SK-N-SH (cell line): ENCODE data around the gene MICAL2. TPM values are rescaled to one million over a fixed set of nuclear protein-coding genes. Genes with fewer than 3 reads are reported as not detected.

Source experiments
- CTCF ChIA-PET: fragments of 300-600, 350-600 bp; formaldehyde crosslinking; extraction: SDS; loops from one replicate; lab custom pipeline; 2021; lab: Yijun Ruan, JAX
- POLR2A ChIA-PET: fragments of 350-600 bp; sonication (Branson Sonifier 250); formaldehyde crosslinking; extraction: SDS; loops from one replicate; lab custom pipeline; 2020; ENCODE audit warnings: antibody characterized with exemption, inconsistent platforms; lab: Yijun Ruan, JAX
- DNase-seq: peaks from one replicate; pipeline ENCODE4 v3.0.0; 2012
- H2AFZ ChIP-seq: fragments of 200-600 bp; sonication (generic); 2 replicates; pipeline ENCODE4 v1.8.1; 2016; ENCODE audit warnings: antibody characterized with exemption, mild to moderate bottlenecking, low read depth
- H3F3A ChIP-seq: fragments of 200-600 bp; sonication (generic); replicated peaks from 2 replicates; pipeline ENCODE3; 2016; ENCODE audit warnings: antibody characterized with exemption, mild to moderate bottlenecking; ENCODE audit not compliant: insufficient read depth
- H3K27ac ChIP-seq, 2 experiments: fragments of 200-500 bp in 1 of 2; fragments of 200-600 bp in 1 of 2; sonication (Bioruptor generic) in 1 of 2; sonication (generic), shearing (Covaris generic) in 1 of 2; 2 replicates each; pipeline versions ENCODE4 v1.5.1 to v1.6.1; 2014 to 2016; ENCODE audit warnings: low read depth in 2 of 2, inconsistent platforms in 1 of 2, low read length in 1 of 2, mild to moderate bottlenecking in 1 of 2, mixed read lengths in 1 of 2
- H3K27me3 ChIP-seq: fragments of 200-600 bp; sonication (generic), shearing (Covaris generic); 2 replicates; pipeline ENCODE4 v1.6.1; 2016; ENCODE audit warnings: mixed run types; ENCODE audit not compliant: insufficient read depth
- H3K36me3 ChIP-seq, 2 experiments: fragments of 200-500 bp in 1 of 2; fragments of 200-600 bp in 1 of 2; sonication (Bioruptor generic) in 1 of 2; sonication (generic) in 1 of 2; replicated peaks in 1 of 2; 2 replicates each; pipeline versions ENCODE3 to v1.5.1; 2014 to 2016; ENCODE audit warnings: low read length in 1 of 2, mild to moderate bottlenecking in 1 of 2; ENCODE audit not compliant: insufficient read depth in 2 of 2, control insufficient read depth in 1 of 2
- H3K4me1 ChIP-seq, 2 experiments: fragments of 200-500 bp in 1 of 2; fragments of 200-600 bp in 1 of 2; sonication (Bioruptor generic) in 1 of 2; sonication (generic), shearing (Covaris generic) in 1 of 2; 2 replicates each; pipeline versions ENCODE4 v1.5.1 to v1.6.1; 2014 to 2016; ENCODE audit warnings: low read depth in 1 of 2, low read length in 1 of 2, mixed run types in 1 of 2; ENCODE audit not compliant: insufficient read depth in 2 of 2, control insufficient read depth in 1 of 2
- H3K4me2 ChIP-seq: fragments of 200-600 bp; sonication (generic), shearing (Covaris generic); 2 replicates; pipeline ENCODE4 v1.6.1; 2017; ENCODE audit warnings: mixed run types
- H3K4me3 ChIP-seq, 2 experiments: fragments of 200-500 bp in 1 of 2; fragments of 200-600 bp in 1 of 2; sonication (Bioruptor generic) in 1 of 2; sonication (generic), shearing (Covaris generic) in 1 of 2; 2 replicates each; pipeline versions ENCODE4 v1.5.1 to v1.8.1; 2014 to 2016; ENCODE audit warnings: low read depth in 2 of 2, inconsistent platforms in 1 of 2, low read length in 1 of 2, mild to moderate bottlenecking in 1 of 2, mixed read lengths in 1 of 2, moderate library complexity in 1 of 2
- H3K79me2 ChIP-seq: fragments of 200-600 bp; sonication (generic); 2 replicates; pipeline ENCODE4 v1.8.1; 2017; ENCODE audit warnings: mild to moderate bottlenecking; ENCODE audit not compliant: insufficient read depth
- H3K9ac ChIP-seq: fragments of 200-600 bp; sonication (generic); 2 replicates; pipeline ENCODE4 v1.6.1; 2017; ENCODE audit warnings: mixed run types
- H3K9me2 ChIP-seq: fragments of 200-600 bp; sonication (generic); 2 replicates; pipeline ENCODE4 v1.6.1; 2017; ENCODE audit warnings: mixed run types
- H3K9me3 ChIP-seq: fragments of 200-600 bp; sonication (generic); 2 replicates; pipeline ENCODE4 v1.6.1; 2017; ENCODE audit warnings: mixed run types, mild to moderate bottlenecking, moderate library complexity
- H4K20me1 ChIP-seq: fragments of 200-600 bp; sonication (generic); 2 replicates; pipeline ENCODE4 v1.6.1; 2017; ENCODE audit warnings: mild to moderate bottlenecking, mixed run types; ENCODE audit not compliant: insufficient read depth
- EZH2phosphoT487 ChIP-seq: fragments of 200-600 bp; sonication (generic); IDR thresholded peaks from 2 replicates; pipeline ENCODE4 v1.6.1; 2017; ENCODE audit warnings: low read depth, mixed run types, mild to moderate bottlenecking, antibody characterized with exemption, moderate library complexity, borderline replicate concordance
- FOSL2 ChIP-seq: IDR thresholded peaks from 2 replicates; pipeline ENCODE4 v1.4.0; 2012; ENCODE audit warnings: low read depth, mild to moderate bottlenecking, moderate library complexity, borderline replicate concordance
- FOXJ3 ChIP-seq: sonication (generic); formaldehyde crosslinking; IDR thresholded peaks from 2 replicates; pipeline ENCODE4 v1.5.1; 2020; ENCODE audit warnings: mild to moderate bottlenecking, missing genetic modification reagents
- GATA2 ChIP-seq: sonication (generic); formaldehyde crosslinking; IDR thresholded peaks from 2 replicates; pipeline ENCODE4 v1.5.0; 2020; ENCODE audit warnings: mild to moderate bottlenecking, missing genetic modification reagents
- JUND ChIP-seq: IDR thresholded peaks from 2 replicates; pipeline ENCODE4 v1.4.0; 2012
- MEF2A ChIP-seq: IDR thresholded peaks from 2 replicates; pipeline ENCODE4 v1.4.0; 2012; ENCODE audit warnings: low read depth, borderline replicate concordance
- MXI1 ChIP-seq: IDR thresholded peaks from 2 replicates; pipeline ENCODE4 v1.6.1; 2012; ENCODE audit warnings: mild to moderate bottlenecking, low read depth, low read length, improper control_type of control experiment
- NFIC ChIP-seq: IDR thresholded peaks from 2 replicates; pipeline ENCODE4 v1.4.0; 2012; ENCODE audit warnings: borderline replicate concordance
- NRF1 ChIP-seq: IDR thresholded peaks from 2 replicates; pipeline ENCODE4 v1.6.1; 2012; ENCODE audit warnings: low read depth, mild to moderate bottlenecking, low read length
- POLR2AphosphoS5 ChIP-seq: IDR thresholded peaks from 2 replicates; pipeline ENCODE4 v1.6.1; 2012; ENCODE audit warnings: low read depth, low read length
- RAD21 ChIP-seq: IDR thresholded peaks from 2 replicates; pipeline ENCODE4 v1.6.1; 2012; ENCODE audit warnings: mild to moderate bottlenecking, low read length
- RFX5 ChIP-seq: IDR thresholded peaks from 2 replicates; pipeline ENCODE4 v1.6.1; 2012; ENCODE audit warnings: mild to moderate bottlenecking, improper control_type of control experiment, low read length
- SMC3 ChIP-seq: IDR thresholded peaks from 2 replicates; pipeline ENCODE4 v1.6.1; 2012; ENCODE audit warnings: low read depth, low read length, improper control_type of control experiment
- TCF12 ChIP-seq: IDR thresholded peaks from 2 replicates; pipeline ENCODE4 v1.4.0; 2012
- TEAD4 ChIP-seq: IDR thresholded peaks from 2 replicates; pipeline ENCODE4 v1.4.0; 2012; ENCODE audit warnings: mild to moderate bottlenecking, borderline replicate concordance; ENCODE audit not compliant: insufficient read depth
- WGBS: methylation state at CpG from one replicate; pipeline ENCODE4 v1.1.6; 2017; ENCODE audit warnings: low lambda C conversion rate; 5-methylcytosine and 5-hydroxymethylcytosine counted together
- polyA plus RNA-seq, 3 experiments: library from polyadenylated mRNA; depleted of rRNA; stranded (reverse); fragments of >200 nt; gene quantifications; 2 replicates each; pipeline ENCODE4 v1.2.3, GENCODE V29; 2012
- TF ChIP-seq, protein P1 (sequence below): fragments of 150-350 bp; IDR thresholded peaks from 2 replicates; pipeline ENCODE4 v1.6.1; 2016; ENCODE audit warnings: mild to moderate bottlenecking, low read depth, low read length
- TF ChIP-seq, protein P2 (sequence below): fragments of 150-350 bp; IDR thresholded peaks from 2 replicates; pipeline ENCODE4 v1.6.1; 2017; ENCODE audit warnings: antibody characterized with exemption, low read length, low read depth, borderline replicate concordance
- TF ChIP-seq, protein P3 (sequence below): IDR thresholded peaks from 2 replicates; pipeline ENCODE4 v1.4.0; 2012; ENCODE audit warnings: low read depth, borderline replicate concordance
- TF ChIP-seq, protein P4 (sequence below): IDR thresholded peaks from 2 replicates; pipeline ENCODE4 v1.4.0; 2012; ENCODE audit warnings: low read depth, borderline replicate concordance

Gene MICAL2
- polyA plus RNA-seq, 1 of the 3 experiments (the other 2 are of a cell fraction): 54.6 TPM

DNA sequence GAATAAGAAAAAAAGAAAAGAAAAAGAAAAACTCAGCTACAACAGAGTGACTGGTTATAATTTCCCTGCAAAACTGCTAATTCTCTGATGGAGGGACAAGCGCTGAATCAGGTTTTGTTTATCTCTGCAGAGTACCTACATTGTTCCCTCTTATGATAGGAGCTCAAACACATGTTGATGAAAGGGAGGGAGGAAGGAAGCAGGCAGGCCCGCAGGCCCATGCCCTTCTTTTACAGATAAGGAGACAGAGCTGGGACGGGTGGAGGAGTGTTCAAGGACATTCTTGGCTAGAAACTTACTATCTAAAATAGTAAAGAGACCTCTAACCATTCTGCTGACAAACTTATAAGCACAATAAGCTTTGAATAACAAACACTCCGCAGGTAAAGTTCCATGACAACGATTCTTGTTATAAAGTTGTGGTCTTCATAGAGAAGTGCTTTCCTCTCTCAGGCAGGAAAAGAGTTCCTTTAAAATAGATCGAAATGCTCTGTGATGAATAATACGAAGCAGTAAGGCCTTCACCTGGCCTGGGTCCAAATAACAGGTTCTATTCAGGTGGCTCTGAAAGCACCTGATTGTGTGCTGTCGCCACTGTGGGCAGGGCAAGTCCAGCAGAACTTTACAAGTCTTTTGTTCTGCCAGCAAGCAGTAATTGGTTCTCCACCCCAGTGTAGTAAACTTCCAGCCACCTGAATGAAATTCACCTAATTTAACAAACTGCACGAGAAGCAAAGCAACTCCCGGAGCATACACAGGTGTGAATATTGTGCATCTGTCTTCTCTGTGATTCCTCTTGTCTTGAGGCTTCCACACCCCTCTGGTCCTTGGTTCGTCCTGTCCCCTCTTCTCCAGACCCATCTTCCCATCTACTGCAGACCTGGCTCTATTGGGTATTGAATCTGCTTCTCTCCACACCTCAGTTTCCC, 15.3 kb upstream of the MICAL2 start:
- H3K27ac ChIP-seq: no peak overlapping the region
- H3K4me3 ChIP-seq: no peak overlapping the region
- no peaks in the 10 kb centered on the region for H3K9me3 ChIP-seq
- no peak overlapping the region for H3K4me2 ChIP-seq
- TF ChIP-seq, protein P1, sequence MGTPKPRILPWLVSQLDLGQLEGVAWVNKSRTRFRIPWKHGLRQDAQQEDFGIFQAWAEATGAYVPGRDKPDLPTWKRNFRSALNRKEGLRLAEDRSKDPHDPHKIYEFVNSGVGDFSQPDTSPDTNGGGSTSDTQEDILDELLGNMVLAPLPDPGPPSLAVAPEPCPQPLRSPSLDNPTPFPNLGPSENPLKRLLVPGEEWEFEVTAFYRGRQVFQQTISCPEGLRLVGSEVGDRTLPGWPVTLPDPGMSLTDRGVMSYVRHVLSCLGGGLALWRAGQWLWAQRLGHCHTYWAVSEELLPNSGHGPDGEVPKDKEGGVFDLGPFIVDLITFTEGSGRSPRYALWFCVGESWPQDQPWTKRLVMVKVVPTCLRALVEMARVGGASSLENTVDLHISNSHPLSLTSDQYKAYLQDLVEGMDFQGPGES: no peak
- no peak for TF ChIP-seq MXI1
- TF ChIP-seq, protein P2, sequence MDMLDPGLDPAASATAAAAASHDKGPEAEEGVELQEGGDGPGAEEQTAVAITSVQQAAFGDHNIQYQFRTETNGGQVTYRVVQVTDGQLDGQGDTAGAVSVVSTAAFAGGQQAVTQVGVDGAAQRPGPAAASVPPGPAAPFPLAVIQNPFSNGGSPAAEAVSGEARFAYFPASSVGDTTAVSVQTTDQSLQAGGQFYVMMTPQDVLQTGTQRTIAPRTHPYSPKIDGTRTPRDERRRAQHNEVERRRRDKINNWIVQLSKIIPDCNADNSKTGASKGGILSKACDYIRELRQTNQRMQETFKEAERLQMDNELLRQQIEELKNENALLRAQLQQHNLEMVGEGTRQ: no peak
- no peak for TF ChIP-seq MEF2A
- no peak for TF ChIP-seq RAD21
- TF ChIP-seq RFX5: no peak
- TF ChIP-seq TCF12: no peak
- no peak for TF ChIP-seq TEAD4
- TF ChIP-seq NFIC: no peak
- no peak for TF ChIP-seq GATA2
- TF ChIP-seq JUND: no peak
- TF ChIP-seq POLR2AphosphoS5: no peak
- no peak for TF ChIP-seq FOXJ3
- TF ChIP-seq FOSL2: no peak
- TF ChIP-seq EZH2phosphoT487: no peak
- TF ChIP-seq, protein P3, sequence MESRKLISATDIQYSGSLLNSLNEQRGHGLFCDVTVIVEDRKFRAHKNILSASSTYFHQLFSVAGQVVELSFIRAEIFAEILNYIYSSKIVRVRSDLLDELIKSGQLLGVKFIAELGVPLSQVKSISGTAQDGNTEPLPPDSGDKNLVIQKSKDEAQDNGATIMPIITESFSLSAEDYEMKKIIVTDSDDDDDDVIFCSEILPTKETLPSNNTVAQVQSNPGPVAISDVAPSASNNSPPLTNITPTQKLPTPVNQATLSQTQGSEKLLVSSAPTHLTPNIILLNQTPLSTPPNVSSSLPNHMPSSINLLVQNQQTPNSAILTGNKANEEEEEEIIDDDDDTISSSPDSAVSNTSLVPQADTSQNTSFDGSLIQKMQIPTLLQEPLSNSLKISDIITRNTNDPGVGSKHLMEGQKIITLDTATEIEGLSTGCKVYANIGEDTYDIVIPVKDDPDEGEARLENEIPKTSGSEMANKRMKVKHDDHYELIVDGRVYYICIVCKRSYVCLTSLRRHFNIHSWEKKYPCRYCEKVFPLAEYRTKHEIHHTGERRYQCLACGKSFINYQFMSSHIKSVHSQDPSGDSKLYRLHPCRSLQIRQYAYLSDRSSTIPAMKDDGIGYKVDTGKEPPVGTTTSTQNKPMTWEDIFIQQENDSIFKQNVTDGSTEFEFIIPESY: no peak
- TF ChIP-seq NRF1: no peak
- TF ChIP-seq SMC3: no peak
- TF ChIP-seq, protein P4, sequence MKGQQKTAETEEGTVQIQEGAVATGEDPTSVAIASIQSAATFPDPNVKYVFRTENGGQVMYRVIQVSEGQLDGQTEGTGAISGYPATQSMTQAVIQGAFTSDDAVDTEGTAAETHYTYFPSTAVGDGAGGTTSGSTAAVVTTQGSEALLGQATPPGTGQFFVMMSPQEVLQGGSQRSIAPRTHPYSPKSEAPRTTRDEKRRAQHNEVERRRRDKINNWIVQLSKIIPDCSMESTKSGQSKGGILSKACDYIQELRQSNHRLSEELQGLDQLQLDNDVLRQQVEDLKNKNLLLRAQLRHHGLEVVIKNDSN: no peak
- H4K20me1 ChIP-seq: no peaks in the 10 kb centered on the region
- WGBS: 84% methylated on average over 11 of the region's 11 CpGs
- H2AFZ ChIP-seq: no peak overlapping the region
- H3K79me2 ChIP-seq: no peaks in the 10 kb centered on the region
- POLR2A ChIA-PET: no interaction called here
- H3K36me3 ChIP-seq: no peaks in the 10 kb centered on the region
- H3K9ac ChIP-seq: no peak overlapping the region
- peaks cover 0 to 19% of the 10 kb centered on the region in 2 experiments; a peak in 3 of 4 replicates for H3K4me1 ChIP-seq
- peaks cover 62% of the 10 kb centered on the region for H3F3A ChIP-seq
- CTCF ChIA-PET: interaction anchor here (0.8 kb wide), 1 partner anchor 189 kb away, joined by 3 read pairs; no protein-coding TSS in a partner anchor
- DNase-seq: no peak
- no peaks in the 10 kb centered on the region for H3K9me2 ChIP-seq
- no peaks in the 10 kb centered on the region for H3K27me3 ChIP-seq
